Measurements from ENCODE around the gene TNS3. TPM values are rescaled to one million over a fixed set of nuclear protein-coding genes. Genes with fewer than 3 reads are reported as not detected.

The TNS3 gene
- total RNA-seq, 2 experiments from 2014 or later, result 0.11 TPM

GRCh38 chr7:47540387-47541350 is 41.2 kb downstream of the TNS3 start:
- Mint-ChIP-seq H3K27me3 (peaks cover 13% of the 10 kb centered on the region), H3K9me3 (ENCODE audit: low read depth) (no peaks in the 10 kb centered on the region), H3K4me3 (no peak overlapping the region), H3K36me3 (ENCODE audit: low read depth) (no peaks in the 10 kb centered on the region), H3K27ac (no peak overlapping the region), H3K4me1 (no peaks in the 10 kb centered on the region)
- ATAC-seq (no peak), DNase-seq (no peak)
- ChIA-PET POLR2A (no interaction called here), CTCF (interaction anchor here (0.6 to 0.7 kb wide), 2 partner anchors 157 to 1203 kb away, joined by 3 read pairs; no protein-coding TSS in a partner anchor)
- intact Hi-C loops (cut with DNase I, micrococcal nuclease), result no loop called here

GRCh38 chr7:47540053-47540386 is 41.9 kb downstream of the TNS3 start:
- no peak for ATAC-seq
- DNase-seq, result no peak
- H3K36me3 Mint-ChIP-seq (ENCODE audit: low read depth), result no peaks in the 10 kb centered on the region
- intact Hi-C loops (cut with DNase I, micrococcal nuclease), result no loop called here
- H3K4me3 Mint-ChIP-seq, result no peak overlapping the region
- peaks cover 16% of the 10 kb centered on the region for H3K27me3 Mint-ChIP-seq
- H3K4me1 Mint-ChIP-seq, result no peaks in the 10 kb centered on the region
- ChIA-PET CTCF (no interaction called here), POLR2A (no interaction called here)
- no peak overlapping the region for H3K27ac Mint-ChIP-seq
- H3K9me3 Mint-ChIP-seq (ENCODE audit: low read depth), result no peaks in the 10 kb centered on the region

- no peak overlapping the region for H3K4me3 Mint-ChIP-seq
- CTCF ChIA-PET, result no interaction called here
Observed at GRCh38 chr7:47539398-47540052, 42.4 kb downstream of the TNS3 start.

GRCh38 chr7:47538846-47539311 is 43.0 kb downstream of the TNS3 start:
- CTCF ChIA-PET, result no interaction called here
- intact Hi-C loops (cut with DNase I, micrococcal nuclease), result no loop called here
- H3K27ac Mint-ChIP-seq, result no peak overlapping the region
- no peaks in the 10 kb centered on the region for H3K9me3 Mint-ChIP-seq (ENCODE audit: low read depth)
- H3K4me1 Mint-ChIP-seq, result no peaks in the 10 kb centered on the region
- ATAC-seq, result no peak
- no peak overlapping the region for H3K4me3 Mint-ChIP-seq
- H3K36me3 Mint-ChIP-seq (ENCODE audit: low read depth), result no peaks in the 10 kb centered on the region
- peaks cover 16% of the 10 kb centered on the region for H3K27me3 Mint-ChIP-seq
- DNase-seq, result no peak
- POLR2A ChIA-PET, result no interaction called here

More at GRCh38 chr7:47539398-47540052, 42.4 kb downstream of the TNS3 start:
- no peak overlapping the region for H3K27ac Mint-ChIP-seq
- DNase-seq, result no peak
- H3K36me3 Mint-ChIP-seq (ENCODE audit: low read depth), result no peaks in the 10 kb centered on the region
- ATAC-seq, result no peak
- intact Hi-C loops (cut with DNase I, micrococcal nuclease), result no loop called here
- H3K9me3 Mint-ChIP-seq (ENCODE audit: low read depth), result no peaks in the 10 kb centered on the region
- no peaks in the 10 kb centered on the region for H3K4me1 Mint-ChIP-seq
- peaks cover 16% of the 10 kb centered on the region for H3K27me3 Mint-ChIP-seq
- POLR2A ChIA-PET, result no interaction called here

- Mint-ChIP-seq H3K36me3 (ENCODE audit: low read depth) (no peaks in the 10 kb centered on the region), H3K27ac (no peak overlapping the region), H3K4me3 (no peak overlapping the region), H3K4me1 (no peaks in the 10 kb centered on the region), H3K27me3 (peaks cover 16% of the 10 kb centered on the region), H3K9me3 (ENCODE audit: low read depth) (no peaks in the 10 kb centered on the region)
- ChIA-PET POLR2A (no interaction called here), CTCF (no interaction called here)
- ATAC-seq (no peak), DNase-seq (no peak)
- intact Hi-C loops (cut with DNase I, micrococcal nuclease), result no loop called here
Observed at GRCh38 chr7:47537716-47538675, 43.9 kb downstream of the TNS3 start.

GRCh38 chr7:47536661-47537611 is 45.0 kb downstream of the TNS3 start:
- intact Hi-C loops (cut with DNase I, micrococcal nuclease), result no loop called here
- H3K27me3 Mint-ChIP-seq, result peaks cover 16% of the 10 kb centered on the region

GRCh38 chr7:47535704-47536628 is 45.9 kb downstream of the TNS3 start:
- H3K9me3 Mint-ChIP-seq (ENCODE audit: low read depth), result no peaks in the 10 kb centered on the region
- H3K4me3 Mint-ChIP-seq, result no peak overlapping the region
- no peak overlapping the region for H3K27ac Mint-ChIP-seq
- DNase-seq, result no peak
- CTCF ChIA-PET, result no interaction called here
- intact Hi-C loops (cut with DNase I, micrococcal nuclease), result no loop called here
- no peaks in the 10 kb centered on the region for H3K36me3 Mint-ChIP-seq (ENCODE audit: low read depth)
- no peaks in the 10 kb centered on the region for H3K4me1 Mint-ChIP-seq
- H3K27me3 Mint-ChIP-seq, result peaks cover 16% of the 10 kb centered on the region
- ATAC-seq, result no peak
- POLR2A ChIA-PET, result no interaction called here

More at GRCh38 chr7:47536661-47537611, 45.0 kb downstream of the TNS3 start:
- H3K4me3 Mint-ChIP-seq, result no peak overlapping the region
- H3K36me3 Mint-ChIP-seq (ENCODE audit: low read depth), result no peaks in the 10 kb centered on the region
- H3K27ac Mint-ChIP-seq, result no peak overlapping the region
- ChIA-PET CTCF (no interaction called here), POLR2A (no interaction called here)
- no peaks in the 10 kb centered on the region for H3K9me3 Mint-ChIP-seq (ENCODE audit: low read depth)
- ATAC-seq, result no peak
- no peak for DNase-seq
- no peaks in the 10 kb centered on the region for H3K4me1 Mint-ChIP-seq

GRCh38 chr7:47535035-47535703 is 46.7 kb downstream of the TNS3 start:
- Mint-ChIP-seq H3K9me3 (ENCODE audit: low read depth) (no peaks in the 10 kb centered on the region), H3K27me3 (peaks cover 16% of the 10 kb centered on the region), H3K27ac (no peak overlapping the region), H3K4me3 (no peak overlapping the region), H3K4me1 (no peaks in the 10 kb centered on the region), H3K36me3 (ENCODE audit: low read depth) (no peaks in the 10 kb centered on the region)
- intact Hi-C loops (cut with DNase I, micrococcal nuclease), result no loop called here
- ATAC-seq, result no peak
- CTCF ChIA-PET, result no interaction called here
- DNase-seq, result no peak
- POLR2A ChIA-PET, result no interaction called here

GRCh38 chr7:47534322-47535034 is 47.4 kb downstream of the TNS3 start:
- no peaks in the 10 kb centered on the region for H3K4me1 Mint-ChIP-seq
- H3K9me3 Mint-ChIP-seq (ENCODE audit: low read depth), result no peaks in the 10 kb centered on the region
- H3K36me3 Mint-ChIP-seq (ENCODE audit: low read depth), result no peaks in the 10 kb centered on the region
- ChIA-PET POLR2A (no interaction called here), CTCF (interaction anchor here (0.8 kb wide), 1 partner anchor 92 kb away, joined by 3 read pairs; no protein-coding TSS in a partner anchor)
- intact Hi-C loops (cut with DNase I, micrococcal nuclease), result no loop called here
- ATAC-seq (no peak), DNase-seq (no peak)
- H3K27me3 Mint-ChIP-seq, result peaks cover 16% of the 10 kb centered on the region
- no peak overlapping the region for H3K27ac Mint-ChIP-seq
- H3K4me3 Mint-ChIP-seq, result no peak overlapping the region
